OCI-LY7 (cell line): Measurements from ENCODE around the gene CD47. TPM values are rescaled to one million over a fixed set of nuclear protein-coding genes. Genes with fewer than 3 reads are reported as not detected.
A peak's percentile ranks its signal among the peaks of the same experiment; 100 is the strongest.

Experiments used
- BruUV-seq: library from RNA; stranded (reverse); fragments of 400-500 nt; replicated peaks from 2 replicates; lab custom pipeline; 2021; lab: Mats Ljungman, UMichigan
- CTCF ChIA-PET: fragments of 300-600 bp; sonication (Branson Sonifier 250); formaldehyde crosslinking; loops from one replicate; lab custom pipeline; 2022; ENCODE audit warnings: antibody characterized with exemption; ENCODE audit not compliant: unreplicated experiment; lab: Charles Lee
- POLR2A ChIA-PET: fragments of 300-600 bp; sonication (Branson Sonifier 250); formaldehyde crosslinking; loops from one replicate; lab custom pipeline; 2022; ENCODE audit warnings: antibody characterized with exemption; lab: Charles Lee
- DNase-seq: peaks from one replicate; pipeline ENCODE4 v3.0.0-alpha.2; 2015; ENCODE audit warnings: low spot score
- H2AFZ ChIP-seq: fragments of 200-600 bp; sonication (generic), shearing (Covaris generic); 2 replicates; pipeline ENCODE4 v1.6.1; 2014; ENCODE audit warnings: mild to moderate bottlenecking, antibody characterized with exemption, low read length, moderate library complexity
- H3K27ac ChIP-seq: fragments of 200-600 bp; sonication (generic); 2 replicates; pipeline ENCODE4 v1.5.1; 2014; ENCODE audit warnings: mixed run types, low read depth, mild to moderate bottlenecking, moderate library complexity, low read length, inconsistent platforms; ENCODE audit not compliant: poor library complexity, severe bottlenecking
- H3K36me3 ChIP-seq: fragments of 200-600 bp; sonication (generic); 2 replicates; pipeline ENCODE4 v1.6.1; 2014; ENCODE audit warnings: mild to moderate bottlenecking, antibody characterized with exemption, low read length, moderate library complexity, mixed read lengths; ENCODE audit not compliant: insufficient read depth
- H3K4me1 ChIP-seq: fragments of 200-600 bp; sonication (generic); 2 replicates; pipeline ENCODE4 v1.5.1; 2014; ENCODE audit warnings: mild to moderate bottlenecking, low read length; ENCODE audit not compliant: insufficient read depth, poor library complexity, severe bottlenecking
- H3K4me2 ChIP-seq: fragments of 200-600 bp; sonication (generic); 2 replicates; pipeline ENCODE4 v1.6.1; 2014; ENCODE audit warnings: mild to moderate bottlenecking, low read length
- H3K4me3 ChIP-seq: fragments of 200-600 bp; sonication (generic); 2 replicates; pipeline ENCODE4 v1.5.1; 2014; ENCODE audit warnings: mild to moderate bottlenecking, low read depth, low read length; ENCODE audit not compliant: poor library complexity, severe bottlenecking
- H3K79me2 ChIP-seq: fragments of 200-600 bp; sonication (generic); 2 replicates; pipeline ENCODE4 v1.6.1; 2016; ENCODE audit warnings: low read depth, mild to moderate bottlenecking, low read length, moderate library complexity, mixed read lengths; ENCODE audit not compliant: insufficient read depth
- H3K9me2 ChIP-seq: fragments of 200-600 bp; sonication (generic); 2 replicates; pipeline ENCODE4 v1.6.1; 2016; ENCODE audit warnings: mild to moderate bottlenecking, low read length, mixed read lengths; ENCODE audit not compliant: insufficient read depth
- H3K9me3 ChIP-seq: fragments of 200-600 bp; sonication (generic); 2 replicates; pipeline ENCODE4 v1.6.1; 2014; ENCODE audit warnings: mild to moderate bottlenecking, mixed run types, low read length, mixed read lengths
- H4K20me1 ChIP-seq: fragments of 200-600 bp; sonication (generic); 2 replicates; pipeline ENCODE4 v1.6.1; 2014; ENCODE audit warnings: mild to moderate bottlenecking, antibody characterized with exemption, low read length, moderate library complexity, mixed read lengths; ENCODE audit not compliant: insufficient read depth
- EZH2phosphoT487 ChIP-seq: fragments of 200-600 bp; sonication (generic); IDR thresholded peaks from 2 replicates; pipeline ENCODE4 v1.6.1; 2018; ENCODE audit warnings: low read depth, borderline replicate concordance, mild to moderate bottlenecking, mixed run types, antibody characterized with exemption, low read length, moderate library complexity, mixed read lengths
- intact Hi-C: fragments of 100-400 bp; cut with micrococcal nuclease; formaldehyde crosslinking; loops from one replicate; pipeline ENCODE4 v1.10.0; 2022; ENCODE audit not compliant: unreplicated experiment
- total RNA-seq, 2 experiments: library from RNA; depleted of rRNA in 1 of 2; stranded (reverse); fragments of >200 nt in 1 of 2; shearing (Covaris generic) in 1 of 2; gene quantifications; 2 replicates each; pipeline ENCODE4 v1.2.3, GENCODE V29; 2014 to 2022
- TF ChIP-seq, protein P1 (sequence below): fragments of 200-600 bp; sonication (generic); conservative IDR thresholded peaks from 2 replicates; pipeline ENCODE4 v1.5.1; 2014; ENCODE audit warnings: mild to moderate bottlenecking, antibody characterized with exemption, low read length, moderate library complexity, mixed read lengths

The CD47 gene
- total RNA-seq, 2 experiments from 2014 or later = 43.9 to 50.0 TPM

DNA sequence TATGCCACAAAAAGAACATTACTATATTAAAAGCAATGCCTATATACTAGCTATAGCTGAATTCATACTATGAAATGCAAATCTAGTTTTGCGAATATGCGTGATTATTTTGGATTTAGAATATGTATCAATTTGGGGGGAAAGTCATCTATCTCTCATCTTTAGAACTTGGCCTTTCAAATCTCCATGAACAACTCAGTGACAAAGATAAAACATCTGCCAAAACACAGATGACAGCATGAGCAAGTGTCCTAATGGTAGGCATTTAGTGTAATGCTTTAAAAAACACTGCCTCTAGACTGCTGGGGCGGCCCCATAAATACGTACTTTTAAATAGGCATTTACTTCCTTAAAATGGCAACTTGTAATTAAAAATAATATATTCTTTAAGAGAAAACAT, 2.7 kb downstream of the CD47 start:
- peaks cover 74% of the 10 kb centered on the region for H3K79me2 ChIP-seq

GRCh38 chr3:108086653-108087052, 4.2 kb downstream of the CD47 start:
- intact Hi-C loops = no loop called here
- peaks cover 89% of the 10 kb centered on the region for H3K79me2 ChIP-seq
- no peak overlapping the region for H3K4me2 ChIP-seq
- H3K4me1 ChIP-seq = peaks cover 32% of the 10 kb centered on the region
- peaks cover 31% of the 10 kb centered on the region for H3K36me3 ChIP-seq
- no peak overlapping the region for H3K27ac ChIP-seq
- H4K20me1 ChIP-seq = peaks cover 25% of the 10 kb centered on the region
- H2AFZ ChIP-seq = no peak overlapping the region
- H3K9me2 ChIP-seq = no peaks in the 10 kb centered on the region
- no peaks in the 10 kb centered on the region for H3K9me3 ChIP-seq
- DNase-seq = no peak
- CTCF ChIA-PET = no interaction called here
- TF ChIP-seq, protein P1, sequence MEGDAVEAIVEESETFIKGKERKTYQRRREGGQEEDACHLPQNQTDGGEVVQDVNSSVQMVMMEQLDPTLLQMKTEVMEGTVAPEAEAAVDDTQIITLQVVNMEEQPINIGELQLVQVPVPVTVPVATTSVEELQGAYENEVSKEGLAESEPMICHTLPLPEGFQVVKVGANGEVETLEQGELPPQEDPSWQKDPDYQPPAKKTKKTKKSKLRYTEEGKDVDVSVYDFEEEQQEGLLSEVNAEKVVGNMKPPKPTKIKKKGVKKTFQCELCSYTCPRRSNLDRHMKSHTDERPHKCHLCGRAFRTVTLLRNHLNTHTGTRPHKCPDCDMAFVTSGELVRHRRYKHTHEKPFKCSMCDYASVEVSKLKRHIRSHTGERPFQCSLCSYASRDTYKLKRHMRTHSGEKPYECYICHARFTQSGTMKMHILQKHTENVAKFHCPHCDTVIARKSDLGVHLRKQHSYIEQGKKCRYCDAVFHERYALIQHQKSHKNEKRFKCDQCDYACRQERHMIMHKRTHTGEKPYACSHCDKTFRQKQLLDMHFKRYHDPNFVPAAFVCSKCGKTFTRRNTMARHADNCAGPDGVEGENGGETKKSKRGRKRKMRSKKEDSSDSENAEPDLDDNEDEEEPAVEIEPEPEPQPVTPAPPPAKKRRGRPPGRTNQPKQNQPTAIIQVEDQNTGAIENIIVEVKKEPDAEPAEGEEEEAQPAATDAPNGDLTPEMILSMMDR = no peak
- TF ChIP-seq EZH2phosphoT487 = no peak
- H3K4me3 ChIP-seq = no peak overlapping the region
- POLR2A ChIA-PET = interaction anchor here (1.5 to 2.1 kb wide), 3 partner anchors 10 to 136 kb away, joined by 3 to 6 read pairs (median 6); partner anchors contain the start of gene IFT57
- no TSS peak for BruUV-seq

More for the DNA sequence above, 2.7 kb downstream of the CD47 start:
- Histone ChIP-seq H3K9me3 (no peaks in the 10 kb centered on the region), H3K36me3 (peaks cover 31% of the 10 kb centered on the region), H2AFZ (no peak overlapping the region), H3K4me1 (peaks cover 46% of the 10 kb centered on the region), H3K27ac (no peak overlapping the region), H3K4me2 (peak overlapping the region; percentile 85), H3K9me2 (no peaks in the 10 kb centered on the region), H3K4me3 (peak overlapping the region; percentile 98), H4K20me1 (peaks cover 22% of the 10 kb centered on the region)
- TF ChIP-seq EZH2phosphoT487 = no peak
- TF ChIP-seq, protein P1 = no peak
- CTCF ChIA-PET = no interaction called here
- DNase-seq = peak; percentile 16
- BruUV-seq = no TSS peak
- POLR2A ChIA-PET = interaction anchor here (1.5 to 3.3 kb wide), 3 partner anchors 39 to 135 kb away, joined by 6 to 24 read pairs (median 11); no protein-coding TSS in a partner anchor
- intact Hi-C loops = no loop called here

- peaks cover 27% of the 10 kb centered on the region for H3K4me1 ChIP-seq
- peaks cover 97% of the 10 kb centered on the region for H3K79me2 ChIP-seq
- intact Hi-C loops = no loop called here
- DNase-seq = no peak
- no peak overlapping the region for H3K27ac ChIP-seq
- BruUV-seq = no TSS peak
- H3K36me3 ChIP-seq = peaks cover 31% of the 10 kb centered on the region
- no peak overlapping the region for H2AFZ ChIP-seq
- no peaks in the 10 kb centered on the region for H3K9me3 ChIP-seq
- no peak for TF ChIP-seq EZH2phosphoT487
- TF ChIP-seq, protein P1 = no peak
- no peak overlapping the region for H3K4me3 ChIP-seq
- CTCF ChIA-PET = no interaction called here
- POLR2A ChIA-PET = interaction anchor here (0.6 to 2.1 kb wide), 6 partner anchors 12 to 500 kb away, joined by 3 to 6 read pairs (median 4); partner anchors contain the start of gene IFT57
- H4K20me1 ChIP-seq = peaks cover 26% of the 10 kb centered on the region
- H3K4me2 ChIP-seq = no peak overlapping the region
- no peaks in the 10 kb centered on the region for H3K9me2 ChIP-seq
These were observed 5.0 kb downstream of the CD47 start for GRCh38 chr3:108085810-108086350.
